ENCODE results near the gene LPP. TPM values are rescaled to one million over a fixed set of nuclear protein-coding genes. Genes with fewer than 3 reads are reported as not detected.
A peak's percentile ranks its signal among the peaks of the same experiment; 100 is the strongest.

The LPP gene
- total RNA-seq, 1 experiment from 2014 or later = 31.2 TPM

GRCh38 chr3:188360364-188360881 lies 206.5 kb downstream of the LPP start:
- no peak for DNase-seq (ENCODE audit: low spot score)

GRCh38 chr3:188361888-188362287 lies 207.9 kb downstream of the LPP start:
- DNase-seq (ENCODE audit: low spot score) = no peak

- DNase-seq (ENCODE audit: low spot score) = peak; percentile 93
Measured at GRCh38 chr3:188362405-188362831, 208.5 kb downstream of the LPP start.

GRCh38 chr3:188365184-188365583 lies 211.2 kb downstream of the LPP start:
- no peak for DNase-seq (ENCODE audit: low spot score)

GRCh38 chr3:188365988-188366698 lies 212.2 kb downstream of the LPP start:
- DNase-seq (ENCODE audit: low spot score) = no peak

- no peak for DNase-seq (ENCODE audit: low spot score)
Measured at GRCh38 chr3:188367678-188368077, 213.7 kb downstream of the LPP start.

GRCh38 chr3:188369526-188369925 lies 215.6 kb downstream of the LPP start:
- no peak for DNase-seq (ENCODE audit: low spot score)

- no peak for DNase-seq (ENCODE audit: low spot score)
Measured at GRCh38 chr3:188370081-188370830, 216.3 kb downstream of the LPP start.

- DNase-seq (ENCODE audit: low spot score) = no peak
Measured at GRCh38 chr3:188378786-188379185, 224.8 kb downstream of the LPP start.

- no peak for DNase-seq (ENCODE audit: low spot score)
Measured at GRCh38 chr3:188380252-188380651, 226.3 kb downstream of the LPP start.

- DNase-seq (ENCODE audit: low spot score) = no peak
Measured at GRCh38 chr3:188380722-188381121, 226.8 kb downstream of the LPP start.

- no peak for DNase-seq (ENCODE audit: low spot score)
Measured at GRCh38 chr3:188383748-188384147, 229.8 kb downstream of the LPP start.

- no peak for DNase-seq (ENCODE audit: low spot score)
Measured at GRCh38 chr3:188385295-188385694, 231.3 kb downstream of the LPP start.

GRCh38 chr3:188389711-188390342 lies 235.9 kb downstream of the LPP start:
- no peak for DNase-seq (ENCODE audit: low spot score)

- DNase-seq (ENCODE audit: low spot score) = no peak
Measured at GRCh38 chr3:188390343-188390718, 236.4 kb downstream of the LPP start.

- no peak for DNase-seq (ENCODE audit: low spot score)
Measured at GRCh38 chr3:188390775-188391443, 237.0 kb downstream of the LPP start.

GRCh38 chr3:188391592-188391991 lies 237.6 kb downstream of the LPP start:
- DNase-seq (ENCODE audit: low spot score) = no peak

- no peak for DNase-seq (ENCODE audit: low spot score)
Measured at GRCh38 chr3:188392076-188392475, 238.1 kb downstream of the LPP start.

GRCh38 chr3:188394623-188395022 lies 240.7 kb downstream of the LPP start:
- DNase-seq (ENCODE audit: low spot score) = no peak

GRCh38 chr3:188396251-188396650 lies 242.3 kb downstream of the LPP start:
- no peak for DNase-seq (ENCODE audit: low spot score)

- no peak for DNase-seq (ENCODE audit: low spot score)
Measured at GRCh38 chr3:188396900-188397299, 242.9 kb downstream of the LPP start.

Measured in A172 (cell line).